ENCODE data around the gene FARP1. TPM values are rescaled to one million over a fixed set of nuclear protein-coding genes. Genes with fewer than 3 reads are reported as not detected.

Gene FARP1
- total and polyA plus RNA-seq, 2 of the 8 experiments (the other 6 are each of a cell fraction or from before 2014, with no cell fraction given): 24.7 to 104 TPM

DNA sequence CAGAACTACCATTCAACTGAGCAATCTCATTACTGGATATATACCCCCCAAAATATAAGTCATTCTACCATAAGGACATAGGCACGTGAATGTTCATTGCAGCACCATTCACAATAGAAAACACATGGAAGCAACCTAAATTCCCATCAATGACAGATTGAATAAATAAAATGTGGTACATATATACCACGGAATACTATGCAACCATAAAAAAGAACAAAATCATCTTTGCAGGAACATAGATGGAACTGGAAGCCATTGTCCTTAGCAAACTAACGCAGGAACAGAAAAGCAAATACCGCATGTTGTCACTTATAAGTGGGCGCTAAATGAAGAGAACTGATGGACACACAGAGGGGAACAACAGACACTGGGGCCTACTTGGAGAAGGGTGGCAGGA is 20.0 kb downstream of the FARP1 start:
- H4K91ac ChIP-seq (replicated peaks; ENCODE audit: insufficient read length, low read length): no peak overlapping the region
- H3K79me2 ChIP-seq (ENCODE audit: control insufficient read depth in 1 of 2, insufficient read depth in 2 of 2, low read length in 2 of 2): peaks cover 0 to 61% of the 10 kb centered on the region in 2 experiments; a peak in 3 of 4 replicates
- H3K27me3 ChIP-seq (replicated peaks in 1 of 4; ENCODE audit: control insufficient read depth in 3 of 4, extremely low read depth in 1 of 4, insufficient read depth in 3 of 4, low read length in 3 of 4): no peaks in the 10 kb centered on the region
- H3K4me2 ChIP-seq (ENCODE audit: insufficient read depth in 1 of 2, low read depth in 2 of 2, low read length in 2 of 2): no peak overlapping the region
- no peak for DNase-seq (ENCODE audit: low read depth in 1 of 2, low spot score in 2 of 2)
- H3K4me1 ChIP-seq (replicated peaks in 1 of 4; ENCODE audit: control insufficient read depth in 3 of 4, insufficient read depth in 4 of 4, low read length in 3 of 4): peaks cover 0 to 9% (median 4%) of the 10 kb centered on the region in 4 experiments; a peak in 3 of 7 replicates
- H2AK5ac ChIP-seq (ENCODE audit: low read depth, low read length): no peak overlapping the region
- no peak overlapping the region for H2BK5ac ChIP-seq (ENCODE audit: low read depth, low read length)
- no peak overlapping the region for H3K56ac ChIP-seq (replicated peaks; ENCODE audit: insufficient read length, low read depth, low read length)
- no peaks in the 10 kb centered on the region for H3K9me3 ChIP-seq (ENCODE audit: insufficient read depth in 2 of 2, low read depth in 1 of 2, low read length in 1 of 2)
- 93% methylated on average over 5 of the region's 5 CpGs; no CpG with 5 or more reads in 1 of the 2 experiments for WGBS, 2 experiments (ENCODE audit: extremely low coverage in 1 of 2, insufficient coverage in 1 of 2, insufficient read length in 1 of 2, insufficient replicate concordance in 2 of 2, low coverage in 1 of 2, low lambda C conversion rate in 2 of 2, missing lambda C conversion rate in 1 of 2)
- no peak overlapping the region for H3K18ac ChIP-seq (ENCODE audit: extremely low read depth, low read length)
- no peak overlapping the region for H3K27ac ChIP-seq (ENCODE audit: low read depth, low read length)
- peaks cover 0 to 5% of the 10 kb centered on the region in 2 experiments for H4K20me1 ChIP-seq (replicated peaks in 1 of 2; ENCODE audit: control insufficient read depth in 1 of 2, insufficient read depth in 2 of 2, low read length in 2 of 2)
- H4K5ac ChIP-seq (ENCODE audit: insufficient read length, low read depth, low read length): no peak overlapping the region
- H3K79me1 ChIP-seq (ENCODE audit: low read depth, low read length): peaks cover 8% of the 10 kb centered on the region; the same call in 1 of the 2 replicates
- H2BK15ac ChIP-seq (ENCODE audit: low read length): no peak overlapping the region
- no peaks in the 10 kb centered on the region for H3K23me2 ChIP-seq (ENCODE audit: low read depth, low read length)
- no peak overlapping the region for H3K9ac ChIP-seq (replicated peaks in 1 of 4; ENCODE audit: extremely low read depth in 1 of 4, low read depth in 3 of 4, low read length in 3 of 4)
- no peak overlapping the region for H2BK120ac ChIP-seq (replicated peaks; ENCODE audit: low read depth, low read length)
- no peak overlapping the region for H3K4me3 ChIP-seq (ENCODE audit: extremely low read depth in 1 of 4, insufficient read depth in 2 of 4, low read depth in 3 of 4, low read length in 4 of 4)
- no peak overlapping the region for H3K23ac ChIP-seq (ENCODE audit: insufficient read length)
- H3K36me3 ChIP-seq (ENCODE audit: control insufficient read depth in 2 of 4, insufficient read depth in 4 of 4, low read length in 3 of 4): peaks cover 0 to 2% (median 0%) of the 10 kb centered on the region in 4 experiments; a peak in 2 of 8 replicates
- no peak overlapping the region for H3K14ac ChIP-seq (ENCODE audit: insufficient read length)
- no peak overlapping the region for H2AFZ ChIP-seq (ENCODE audit: low read length)
- TF ChIP-seq FOSL1 (IDR thresholded peaks at IDR 0.05; ENCODE audit: insufficient read depth, low read depth, low read length): no peak
- TF ChIP-seq CHD2 (IDR thresholded peaks at IDR 0.05; ENCODE audit: low read length): no peak
- TF ChIP-seq KDM5A (IDR thresholded peaks at IDR 0.05; ENCODE audit: low read length): no peak
- no peak for TF ChIP-seq JUND (IDR thresholded peaks at IDR 0.05; ENCODE audit: low read length)
- no peak for TF ChIP-seq RFX5 (IDR thresholded peaks at IDR 0.05; ENCODE audit: borderline replicate concordance, low read depth, low read length)
- TF ChIP-seq CHD1 (IDR thresholded peaks at IDR 0.05; ENCODE audit: low read depth, low read length): no peak
- no peak for TF ChIP-seq TAF1 (IDR thresholded peaks at IDR 0.05; ENCODE audit: low read depth, low read length)
- no peak for TF ChIP-seq GABPA (IDR thresholded peaks at IDR 0.05; ENCODE audit: borderline replicate concordance, insufficient read depth, low read length)
- TF ChIP-seq CEBPB (IDR thresholded peaks at IDR 0.05; ENCODE audit: low read depth, low read length): no peak
- no peak for TF ChIP-seq SP4 (IDR thresholded peaks at IDR 0.05; ENCODE audit: low read length)
- no peak for TF ChIP-seq USF2 (IDR thresholded peaks at IDR 0.05; ENCODE audit: low read length)
- no peak for TF ChIP-seq TCF12 (IDR thresholded peaks at IDR 0.05; ENCODE audit: low read depth, low read length)
- TF ChIP-seq RNF2 (IDR thresholded peaks at IDR 0.05; ENCODE audit: borderline replicate concordance, low read depth, low read length, missing control alignments, poor library complexity, severe bottlenecking): no peak
- no peak overlapping the region for H4K8ac ChIP-seq (ENCODE audit: extremely low read depth, insufficient read depth, low read length)
- no peak for FAIRE-seq
- ChIA-PET POLR2A (ENCODE audit: partially characterized antibody) (no interaction called here), CTCF (ENCODE audit: partially characterized antibody) (no interaction called here)
- no peak overlapping the region for H2BK20ac ChIP-seq (ENCODE audit: low read length)
- no peak overlapping the region for H3K4ac ChIP-seq (replicated peaks; ENCODE audit: insufficient read length, low read depth, low read length)
- H2BK12ac ChIP-seq (ENCODE audit: low read depth, low read length): no peak overlapping the region

All from H1 (cell line).